ENCODE results near the gene CCDC40.

DNA sequence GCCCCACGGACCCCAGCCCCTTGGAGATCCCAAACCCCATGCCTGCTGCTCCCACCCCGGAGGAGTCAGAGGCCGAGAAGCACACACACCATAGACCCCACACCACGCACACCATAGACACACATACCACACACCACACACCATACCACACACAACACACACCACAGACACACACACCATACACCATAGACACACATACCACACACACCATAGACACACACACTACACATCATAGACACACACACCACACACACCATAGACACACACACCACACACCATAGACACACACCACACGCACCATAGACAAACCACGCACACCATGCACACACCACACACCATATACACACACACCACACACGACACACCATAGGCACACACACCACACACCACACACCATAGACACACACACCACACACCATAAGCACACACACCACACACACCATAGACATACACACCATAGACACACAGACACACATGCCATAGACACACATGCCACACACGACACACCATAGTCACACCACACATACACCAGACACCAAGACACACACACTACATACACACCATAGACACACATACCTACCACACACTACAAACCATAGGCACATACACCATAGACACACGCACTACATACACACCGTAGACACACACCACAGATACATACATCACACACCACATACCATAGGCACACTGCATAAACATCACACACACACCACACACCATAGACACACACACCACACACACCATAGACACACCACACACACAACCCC lies 12.1 kb upstream of the CCDC40 start:
- TF ChIP-seq CEBPB (IDR thresholded peaks at IDR 0.05) (no peak), ZBTB7A (IDR thresholded peaks at IDR 0.05; ENCODE audit: low read depth) (no peak), RAD21 (IDR thresholded peaks at IDR 0.05; ENCODE audit: low read depth) (no peak), FOXM1 (IDR thresholded peaks at IDR 0.05; ENCODE audit: borderline replicate concordance, low read depth) (no peak), TAF1 (IDR thresholded peaks at IDR 0.05; ENCODE audit: low read depth) (no peak), TEAD4 (IDR thresholded peaks at IDR 0.05) (no peak)
- TF ChIP-seq, protein P1, sequence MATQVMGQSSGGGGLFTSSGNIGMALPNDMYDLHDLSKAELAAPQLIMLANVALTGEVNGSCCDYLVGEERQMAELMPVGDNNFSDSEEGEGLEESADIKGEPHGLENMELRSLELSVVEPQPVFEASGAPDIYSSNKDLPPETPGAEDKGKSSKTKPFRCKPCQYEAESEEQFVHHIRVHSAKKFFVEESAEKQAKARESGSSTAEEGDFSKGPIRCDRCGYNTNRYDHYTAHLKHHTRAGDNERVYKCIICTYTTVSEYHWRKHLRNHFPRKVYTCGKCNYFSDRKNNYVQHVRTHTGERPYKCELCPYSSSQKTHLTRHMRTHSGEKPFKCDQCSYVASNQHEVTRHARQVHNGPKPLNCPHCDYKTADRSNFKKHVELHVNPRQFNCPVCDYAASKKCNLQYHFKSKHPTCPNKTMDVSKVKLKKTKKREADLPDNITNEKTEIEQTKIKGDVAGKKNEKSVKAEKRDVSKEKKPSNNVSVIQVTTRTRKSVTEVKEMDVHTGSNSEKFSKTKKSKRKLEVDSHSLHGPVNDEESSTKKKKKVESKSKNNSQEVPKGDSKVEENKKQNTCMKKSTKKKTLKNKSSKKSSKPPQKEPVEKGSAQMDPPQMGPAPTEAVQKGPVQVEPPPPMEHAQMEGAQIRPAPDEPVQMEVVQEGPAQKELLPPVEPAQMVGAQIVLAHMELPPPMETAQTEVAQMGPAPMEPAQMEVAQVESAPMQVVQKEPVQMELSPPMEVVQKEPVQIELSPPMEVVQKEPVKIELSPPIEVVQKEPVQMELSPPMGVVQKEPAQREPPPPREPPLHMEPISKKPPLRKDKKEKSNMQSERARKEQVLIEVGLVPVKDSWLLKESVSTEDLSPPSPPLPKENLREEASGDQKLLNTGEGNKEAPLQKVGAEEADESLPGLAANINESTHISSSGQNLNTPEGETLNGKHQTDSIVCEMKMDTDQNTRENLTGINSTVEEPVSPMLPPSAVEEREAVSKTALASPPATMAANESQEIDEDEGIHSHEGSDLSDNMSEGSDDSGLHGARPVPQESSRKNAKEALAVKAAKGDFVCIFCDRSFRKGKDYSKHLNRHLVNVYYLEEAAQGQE (IDR thresholded peaks at IDR 0.05; ENCODE audit: low read depth): no peak

Measured in Ishikawa (cell line).